Upper lobe of right lung (tissue), 1 donor: ENCODE data around the gene HOXC11. TPM values are rescaled to one million over a fixed set of nuclear protein-coding genes. Genes with fewer than 3 reads are reported as not detected.

Experiments used
- ATAC-seq: fragments of 200-7000 bp; cut with Tn5 transposase; one replicate; pipeline ENCODE4 v1.9.1; 2020; ENCODE audit warnings: mild to moderate bottlenecking, moderate library complexity
- DNase-seq: peaks from one replicate; pipeline ENCODE4 v3.0.0-alpha.2; 2020
- H3K27ac ChIP-seq: fragments of 200-600 bp; one replicate; pipeline ENCODE4 v1.8.0; 2022
- H3K27me3 ChIP-seq: fragments of 200-600 bp; one replicate; pipeline ENCODE4 v1.8.0; 2022; ENCODE audit warnings: mild to moderate bottlenecking
- H3K36me3 ChIP-seq: fragments of 200-600 bp; one replicate; pipeline ENCODE4 v1.8.0; 2022
- H3K4me1 ChIP-seq: fragments of 200-600 bp; one replicate; pipeline ENCODE4 v1.8.0; 2022
- H3K4me3 ChIP-seq: fragments of 200-600 bp; one replicate; pipeline ENCODE4 v1.8.0; 2022; ENCODE audit warnings: mild to moderate bottlenecking
- H3K9me3 ChIP-seq: fragments of 200-600 bp; one replicate; pipeline ENCODE4 v1.8.0; 2022
- intact Hi-C: fragments of 100-400 bp; cut with DNase I; formaldehyde crosslinking; loops from one replicate; pipeline ENCODE4 v1.11.0; 2022
- total RNA-seq: library from RNA; stranded (reverse); fragmentation: NEBNext Ultra II Directional; extraction: Animal tissue kit (Norgen Biotek cat#: 25700); gene quantifications from one replicate; pipeline ENCODE4 v1.2.1, GENCODE V29; 2021
- TF ChIP-seq, protein P1 (sequence below): fragments of 200-600 bp; IDR thresholded peaks from one replicate; pipeline ENCODE4 v1.8.0; 2022; ENCODE audit warnings: antibody characterized with exemption
- donor health status: DM: no; HTN: yes; CAD: no; lungs with severe emphysema.

HOXC11 gene
- total RNA-seq, 1 donor from 2014 or later: not detected

DNA sequence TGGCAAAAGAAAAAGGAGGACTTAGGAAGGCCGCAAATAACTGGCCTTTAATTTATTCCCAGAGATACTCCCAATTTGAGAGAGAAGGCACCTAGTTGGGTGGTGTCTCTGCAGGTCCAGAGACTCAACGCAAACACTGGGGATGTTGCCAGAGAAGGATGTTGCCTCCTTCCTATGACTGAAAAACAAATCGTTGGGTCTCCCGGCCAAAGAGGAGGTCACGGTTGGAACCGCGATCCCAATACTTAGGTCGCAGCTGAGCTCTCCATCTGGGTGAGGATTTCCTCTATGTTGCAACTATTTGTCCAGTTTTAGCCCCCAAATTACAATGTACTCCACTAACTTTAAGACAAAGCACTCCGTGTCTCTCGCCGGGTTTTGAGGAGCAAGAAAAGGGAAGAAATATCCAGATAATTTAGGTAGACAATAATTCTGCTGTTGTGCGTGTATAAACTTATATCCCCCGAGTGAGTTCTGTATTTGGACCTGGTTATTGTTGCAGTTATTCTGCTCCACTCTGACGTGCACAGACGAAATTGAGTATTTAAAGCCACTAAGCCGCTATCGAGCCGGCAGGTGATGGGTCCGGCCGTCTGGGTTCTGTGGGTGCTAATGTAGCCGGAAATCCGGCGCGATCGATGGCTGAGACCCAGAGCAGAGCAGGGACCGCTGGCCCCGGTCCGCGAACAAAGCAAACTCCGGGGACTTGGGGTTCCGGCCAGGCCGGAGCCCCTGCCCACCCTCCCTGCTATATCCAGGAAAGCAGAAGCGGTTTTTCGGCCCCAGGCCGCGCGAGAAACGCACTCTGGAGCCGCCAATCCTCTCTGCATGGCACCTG, 12.5 kb upstream of the HOXC11 start:
- no peaks in the 10 kb centered on the region for H3K36me3 ChIP-seq
- ATAC-seq (no peak), DNase-seq (no peak)
- H3K27me3 ChIP-seq: peaks cover 100% of the 10 kb centered on the region
- intact Hi-C loops: no loop called here
- no peak overlapping the region for H3K27ac ChIP-seq
- no peak overlapping the region for H3K4me3 ChIP-seq
- H3K9me3 ChIP-seq: no peaks in the 10 kb centered on the region
- no peaks in the 10 kb centered on the region for H3K4me1 ChIP-seq
- TF ChIP-seq, protein P1, sequence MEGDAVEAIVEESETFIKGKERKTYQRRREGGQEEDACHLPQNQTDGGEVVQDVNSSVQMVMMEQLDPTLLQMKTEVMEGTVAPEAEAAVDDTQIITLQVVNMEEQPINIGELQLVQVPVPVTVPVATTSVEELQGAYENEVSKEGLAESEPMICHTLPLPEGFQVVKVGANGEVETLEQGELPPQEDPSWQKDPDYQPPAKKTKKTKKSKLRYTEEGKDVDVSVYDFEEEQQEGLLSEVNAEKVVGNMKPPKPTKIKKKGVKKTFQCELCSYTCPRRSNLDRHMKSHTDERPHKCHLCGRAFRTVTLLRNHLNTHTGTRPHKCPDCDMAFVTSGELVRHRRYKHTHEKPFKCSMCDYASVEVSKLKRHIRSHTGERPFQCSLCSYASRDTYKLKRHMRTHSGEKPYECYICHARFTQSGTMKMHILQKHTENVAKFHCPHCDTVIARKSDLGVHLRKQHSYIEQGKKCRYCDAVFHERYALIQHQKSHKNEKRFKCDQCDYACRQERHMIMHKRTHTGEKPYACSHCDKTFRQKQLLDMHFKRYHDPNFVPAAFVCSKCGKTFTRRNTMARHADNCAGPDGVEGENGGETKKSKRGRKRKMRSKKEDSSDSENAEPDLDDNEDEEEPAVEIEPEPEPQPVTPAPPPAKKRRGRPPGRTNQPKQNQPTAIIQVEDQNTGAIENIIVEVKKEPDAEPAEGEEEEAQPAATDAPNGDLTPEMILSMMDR: no peak

GRCh38 chr12:53961025-53961761, 11.7 kb upstream of the HOXC11 start:
- ATAC-seq (no peak), DNase-seq (no peak)
- intact Hi-C loops: no loop called here
- no peaks in the 10 kb centered on the region for H3K4me1 ChIP-seq
- no peaks in the 10 kb centered on the region for H3K9me3 ChIP-seq
- H3K27ac ChIP-seq: no peak overlapping the region
- TF ChIP-seq, protein P1: no peak
- no peaks in the 10 kb centered on the region for H3K36me3 ChIP-seq
- H3K27me3 ChIP-seq: peaks cover 100% of the 10 kb centered on the region
- H3K4me3 ChIP-seq: no peak overlapping the region

- H3K36me3 ChIP-seq: no peaks in the 10 kb centered on the region
- no peak overlapping the region for H3K4me3 ChIP-seq
- H3K4me1 ChIP-seq: no peaks in the 10 kb centered on the region
- TF ChIP-seq, protein P1: no peak
- DNase-seq: no peak
- peaks cover 100% of the 10 kb centered on the region for H3K27me3 ChIP-seq
- no peak overlapping the region for H3K27ac ChIP-seq
- no peaks in the 10 kb centered on the region for H3K9me3 ChIP-seq
- ATAC-seq: no peak
- intact Hi-C loops: no loop called here
Measured at GRCh38 chr12:53963005-53963404, 9.9 kb upstream of the HOXC11 start.

GRCh38 chr12:53963434-53964314, 9.3 kb upstream of the HOXC11 start:
- peaks cover 100% of the 10 kb centered on the region for H3K27me3 ChIP-seq
- H3K36me3 ChIP-seq: no peaks in the 10 kb centered on the region
- DNase-seq: no peak
- intact Hi-C loops: no loop called here
- TF ChIP-seq, protein P1: no peak
- no peaks in the 10 kb centered on the region for H3K9me3 ChIP-seq
- no peaks in the 10 kb centered on the region for H3K4me1 ChIP-seq
- H3K27ac ChIP-seq: no peak overlapping the region
- no peak for ATAC-seq
- H3K4me3 ChIP-seq: no peak overlapping the region

DNA sequence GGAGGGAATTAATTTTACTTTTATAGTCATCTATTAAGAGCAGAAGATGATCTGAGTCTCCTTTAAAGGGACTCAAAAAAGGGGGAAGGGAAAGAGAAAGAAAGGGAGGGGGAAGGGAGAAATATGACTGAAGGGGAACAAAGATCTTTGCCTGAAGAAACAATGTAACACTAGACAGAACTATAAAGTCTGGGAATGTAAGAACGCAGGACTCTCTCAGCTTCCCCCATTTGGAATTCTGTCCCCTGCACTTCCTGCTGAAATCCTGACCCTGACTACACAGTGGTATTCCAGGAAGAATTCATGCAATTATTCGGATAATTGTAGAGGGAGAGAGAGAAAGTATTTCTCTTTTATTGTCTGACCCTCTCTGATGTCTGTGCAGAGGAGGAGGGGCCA, 8.6 kb upstream of the HOXC11 start:
- TF ChIP-seq, protein P1: no peak
- H3K36me3 ChIP-seq: no peaks in the 10 kb centered on the region
- no peaks in the 10 kb centered on the region for H3K4me1 ChIP-seq
- no peak overlapping the region for H3K27ac ChIP-seq
- peaks cover 100% of the 10 kb centered on the region for H3K27me3 ChIP-seq
- DNase-seq: no peak
- no peaks in the 10 kb centered on the region for H3K9me3 ChIP-seq
- intact Hi-C loops: no loop called here
- H3K4me3 ChIP-seq: no peak overlapping the region
- no peak for ATAC-seq
